SHP77 treated with DMSO at 0.1 percent for 48 hours (cell line): ENCODE measurements around the gene NPAS2.
A peak's percentile ranks its signal among the peaks of the same experiment; 100 is the strongest.

Source experiments
- DNase-seq: peaks from one replicate; lab custom pipeline; 2025; lab: John Stamatoyannopoulos, UW

NPAS2 gene

DNA sequence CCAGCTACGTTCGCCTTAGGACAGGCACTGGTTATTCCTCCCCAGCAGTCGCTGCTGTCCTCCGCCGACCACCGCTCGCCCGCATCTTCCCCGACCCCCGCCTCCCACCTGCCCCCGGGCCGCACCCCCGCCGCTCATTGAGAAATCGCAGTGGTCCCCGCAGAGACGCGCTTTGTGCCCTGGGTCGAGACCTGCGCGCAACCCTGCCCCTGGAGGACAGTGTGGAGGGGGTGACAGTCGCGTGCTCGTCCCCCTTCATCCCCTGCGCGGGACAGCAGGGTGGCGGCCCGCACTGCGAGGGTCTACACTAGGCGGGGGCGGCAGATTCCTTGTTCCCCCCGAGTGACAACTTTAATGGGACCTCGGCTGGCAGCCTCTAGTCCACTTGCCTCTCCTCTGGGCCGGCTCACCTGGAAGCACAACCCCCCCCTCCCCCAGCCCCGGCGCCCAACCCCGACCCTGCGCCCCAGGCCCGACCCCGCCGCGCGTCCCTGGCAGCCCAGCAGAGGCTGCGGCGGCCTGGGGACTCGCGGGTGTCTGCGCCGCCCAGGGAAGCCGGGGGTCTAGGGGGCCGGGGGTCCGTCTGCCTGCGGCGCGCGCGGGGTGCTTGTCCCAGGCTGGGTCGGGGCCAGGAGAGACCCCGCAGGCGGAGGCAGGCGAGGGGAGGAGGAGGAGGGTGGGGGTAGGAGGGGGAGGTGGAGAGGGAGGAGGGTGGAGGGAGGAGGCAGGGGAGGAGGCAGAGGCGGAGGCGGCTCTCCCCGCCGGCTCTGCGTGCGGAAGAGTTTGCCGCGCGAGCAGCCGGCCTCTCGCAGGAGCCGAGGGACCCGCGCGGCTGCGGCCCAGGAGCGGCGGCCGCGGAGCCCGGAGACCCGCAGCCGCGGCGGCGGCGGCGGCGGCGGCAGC is at the start of gene NPAS2:
TSS of gene NPAS2 (plus strand) at position 770 of the 903 bp plus-strand sequence. CDS start 84,616 bp downstream, outside the sequence.
- DNase-seq: no peak

GRCh38 chr2:100771125-100771524 is 48.8 kb upstream of the NPAS2 start:
- no peak for DNase-seq

GRCh38 chr2:100773538-100773937 is 46.4 kb upstream of the NPAS2 start:
- no peak for DNase-seq

- DNase-seq: no peak
Measured at GRCh38 chr2:100776445-100776844, 43.5 kb upstream of the NPAS2 start.

- no peak for DNase-seq
Measured at GRCh38 chr2:100778637-100779450, 41.1 kb upstream of the NPAS2 start.

DNA sequence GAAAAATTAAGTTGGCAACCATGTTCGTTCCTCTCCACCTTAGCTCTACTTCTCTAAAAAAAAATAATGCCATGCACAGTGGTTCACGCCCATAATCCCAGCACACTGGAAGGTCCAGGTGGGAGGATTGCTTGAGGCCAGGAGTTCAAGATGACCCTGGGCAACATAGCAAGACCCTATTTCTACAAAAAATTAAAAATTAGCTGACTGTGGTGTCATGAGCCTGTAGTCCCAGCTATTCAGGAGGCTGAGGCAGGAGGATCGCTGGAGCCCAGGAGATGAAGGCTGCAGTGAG is 40.1 kb upstream of the NPAS2 start:
- no peak for DNase-seq

DNA sequence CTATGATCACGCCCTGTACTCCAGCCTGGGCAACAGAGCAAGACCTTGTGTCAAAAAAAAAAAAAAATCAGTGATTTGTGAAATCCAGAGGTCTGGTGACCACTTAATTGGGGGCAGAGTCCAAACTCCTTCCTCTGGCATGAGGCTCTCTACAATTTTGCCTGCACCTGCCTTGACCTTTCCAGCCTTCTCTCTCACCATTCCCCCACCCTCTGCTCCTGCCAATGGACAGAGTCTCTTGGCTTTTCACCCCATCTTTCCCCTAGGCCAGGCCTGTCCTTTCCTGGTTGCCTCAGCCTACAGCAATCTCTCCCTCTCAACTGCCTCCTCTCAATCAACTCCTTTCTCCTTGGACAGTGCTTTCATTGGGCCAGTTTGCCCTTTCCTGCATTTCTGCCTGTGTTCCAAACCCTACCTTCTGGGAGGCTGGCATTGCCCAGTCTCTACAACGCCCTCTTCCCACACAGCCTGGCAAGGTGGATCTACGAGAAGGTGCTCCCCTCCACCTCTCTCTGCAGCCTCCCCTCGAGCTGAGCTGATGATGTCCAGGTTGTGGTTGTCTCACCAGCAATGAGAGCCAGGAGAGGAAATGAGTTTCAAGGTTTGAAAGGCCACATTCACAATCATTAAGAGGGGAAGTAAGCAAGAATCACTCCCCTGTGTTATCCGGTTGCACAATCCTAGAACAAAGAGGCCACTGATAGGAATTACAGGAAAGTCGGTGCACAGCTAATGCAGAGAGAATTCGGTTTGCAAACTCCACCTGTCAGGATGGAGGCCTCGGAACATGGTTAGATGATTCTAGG is 39.5 kb upstream of the NPAS2 start:
- no peak for DNase-seq

DNA sequence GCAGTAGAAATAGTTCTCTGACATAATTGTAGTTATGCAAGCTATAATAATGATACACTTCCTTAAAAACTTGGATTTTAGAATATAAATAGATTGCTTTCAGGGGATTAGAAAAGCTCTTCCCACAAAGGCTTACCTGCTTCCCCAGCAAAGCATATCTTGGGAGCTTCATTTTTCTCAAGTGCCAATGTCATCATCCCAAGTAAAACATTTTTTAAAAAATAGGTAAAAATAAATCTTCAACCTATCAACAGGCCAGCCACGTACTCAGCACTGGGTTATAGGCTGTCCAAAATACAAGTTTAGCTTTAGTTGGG is 39.0 kb upstream of the NPAS2 start:
- DNase-seq: no peak

DNA sequence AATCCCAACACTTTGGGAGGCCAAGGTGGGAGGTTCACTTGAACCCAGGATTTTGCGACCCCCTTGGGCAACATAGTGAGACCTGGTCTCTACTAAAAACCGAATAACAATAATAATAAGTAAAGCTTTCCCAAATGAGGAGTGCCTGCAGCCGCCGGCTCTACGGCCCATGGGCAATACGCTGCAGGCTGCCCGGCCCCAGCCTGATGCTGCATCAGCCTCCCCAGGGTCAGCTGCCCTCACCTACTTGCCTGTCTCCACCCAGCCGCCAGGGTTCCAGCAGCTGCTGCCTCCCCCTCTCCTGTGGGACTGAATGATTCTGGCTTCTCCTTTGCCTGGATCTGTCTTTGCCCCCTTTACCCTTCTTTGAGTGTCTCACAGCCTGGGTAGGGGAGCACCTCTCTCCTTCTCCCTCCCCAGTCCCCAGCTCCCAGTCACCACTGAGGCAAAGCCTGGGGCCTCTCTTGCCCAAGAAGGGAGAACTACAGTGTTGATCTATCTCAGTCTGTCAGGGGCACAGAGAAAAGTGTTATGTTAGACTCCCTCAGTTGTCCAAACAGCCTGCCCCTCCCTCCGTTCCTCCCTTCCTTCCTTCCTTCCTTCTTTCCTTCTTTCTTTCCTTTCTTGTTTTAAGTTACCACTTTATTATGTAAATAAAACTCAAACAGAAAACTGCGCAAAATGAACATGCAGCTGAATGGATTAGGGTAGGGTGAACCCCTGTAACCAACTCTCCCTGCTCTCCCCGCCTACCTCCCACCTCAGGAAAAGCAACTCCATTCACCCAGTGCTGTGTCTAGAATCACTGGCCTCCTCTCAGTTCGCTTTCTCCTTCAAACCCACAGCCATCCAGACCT is 38.2 kb upstream of the NPAS2 start:
- no peak for DNase-seq

- DNase-seq: no peak
Measured at GRCh38 chr2:100782380-100782878, 37.5 kb upstream of the NPAS2 start.

DNA sequence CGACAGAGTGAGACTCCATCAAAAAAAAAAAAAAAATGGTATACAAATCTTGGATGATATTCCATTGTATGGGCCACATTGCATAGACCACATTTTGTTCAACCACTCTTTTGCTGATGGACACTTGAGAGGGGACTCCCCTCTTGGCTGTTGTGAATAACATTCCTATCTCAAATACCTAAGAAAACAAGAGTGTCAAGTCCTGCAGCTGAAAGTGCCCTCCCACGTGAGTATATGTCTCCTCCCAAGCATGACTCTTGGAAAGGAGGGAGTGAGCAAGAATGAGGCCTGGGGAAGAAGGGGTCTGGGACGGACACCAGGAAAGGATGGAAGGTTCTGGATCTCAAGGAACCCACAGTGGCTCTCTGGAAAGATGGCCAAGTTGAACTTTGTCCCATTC is 36.0 kb upstream of the NPAS2 start:
- no peak for DNase-seq

DNA sequence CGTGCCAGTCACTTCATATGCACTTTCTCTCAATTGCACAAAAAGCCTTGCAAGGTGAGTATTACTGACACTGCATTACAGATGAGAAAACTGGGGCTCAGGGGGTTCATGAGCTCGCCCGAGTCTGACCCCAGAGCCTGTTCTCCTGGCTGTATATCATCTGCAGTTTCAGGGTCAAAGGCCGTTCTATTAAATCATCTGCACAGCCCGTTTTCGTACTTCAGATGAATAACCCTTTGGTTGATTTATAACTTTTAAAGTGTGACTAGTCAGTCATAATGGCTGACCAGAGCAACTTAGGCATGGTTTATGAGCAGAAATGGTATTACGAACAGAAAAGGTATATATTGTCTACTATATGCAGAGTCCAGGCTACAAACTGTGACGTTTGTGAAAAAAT is 35.3 kb upstream of the NPAS2 start:
- DNase-seq: no peak

DNA sequence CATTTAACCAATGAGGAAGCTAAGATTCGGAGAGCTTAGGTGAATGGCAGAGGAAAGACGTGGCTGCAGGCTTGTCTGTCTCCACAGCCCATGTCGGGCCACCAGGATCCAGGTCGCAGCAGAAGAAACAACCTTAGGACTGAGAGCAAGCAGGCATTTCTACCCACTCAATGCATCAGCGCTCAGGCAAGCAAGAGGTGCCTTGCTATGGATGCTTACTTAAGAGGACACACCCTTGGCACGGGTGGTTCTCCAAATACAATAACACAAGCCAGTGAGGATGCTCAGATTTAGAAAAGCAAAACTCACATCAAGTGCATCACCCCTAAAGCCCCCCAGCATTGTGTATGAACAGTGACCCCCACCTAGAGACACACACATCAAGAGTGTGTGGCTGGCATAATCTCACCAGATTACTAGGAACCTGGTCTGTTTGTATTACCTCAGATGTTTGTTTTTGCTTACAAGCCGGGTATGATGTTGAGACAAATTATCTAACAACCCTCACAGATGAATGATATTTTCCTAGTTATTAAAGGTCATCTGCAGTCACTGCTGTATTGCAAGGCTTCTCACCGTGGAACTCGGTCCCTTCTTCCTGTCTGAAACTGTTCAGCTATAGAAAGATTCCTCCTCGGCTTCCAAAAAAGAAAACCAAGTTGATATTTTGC is 34.2 kb upstream of the NPAS2 start:
- no peak for DNase-seq

DNA sequence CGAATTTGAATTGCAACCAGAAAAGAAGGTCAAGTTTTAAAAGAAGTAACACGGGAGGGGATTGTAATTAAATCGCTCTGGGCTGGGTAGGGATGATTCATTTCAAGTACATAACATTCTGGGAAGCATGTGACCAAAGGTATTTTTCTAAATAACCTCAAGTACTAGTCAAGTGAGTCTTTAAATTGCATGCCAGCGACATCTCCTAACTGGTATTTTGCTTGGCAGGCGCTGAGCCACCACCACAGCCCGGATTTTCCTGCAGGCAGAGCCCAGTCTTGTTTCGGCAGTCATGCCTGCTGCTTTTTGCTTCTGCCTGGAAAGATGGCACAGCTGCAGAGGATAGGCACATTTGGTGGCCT is 33.7 kb upstream of the NPAS2 start:
- DNase-seq: no peak

- DNase-seq: no peak
Measured at GRCh38 chr2:100786985-100787384, 33.0 kb upstream of the NPAS2 start.

DNA sequence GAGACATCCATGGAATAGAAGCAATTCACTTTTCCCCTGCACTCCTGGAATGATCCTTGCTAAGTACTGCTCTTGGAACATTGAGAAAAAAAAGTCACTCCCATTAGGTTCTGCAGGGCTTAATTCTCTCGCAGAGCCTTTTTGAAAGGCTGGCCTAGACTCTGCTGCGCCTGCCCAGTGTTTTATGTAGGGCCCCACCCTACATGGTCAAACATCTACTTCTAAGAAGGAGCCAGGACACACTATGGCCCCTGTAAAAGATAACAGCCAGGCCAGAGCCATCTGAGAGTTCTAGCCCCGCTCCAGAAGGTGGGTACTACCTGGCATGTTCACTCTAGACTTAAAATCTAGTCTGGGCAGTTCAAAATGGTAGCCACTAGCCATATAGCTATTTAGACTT is 30.6 kb upstream of the NPAS2 start:
- no peak for DNase-seq

- no peak for DNase-seq
Measured at GRCh38 chr2:100791294-100791935, 28.5 kb upstream of the NPAS2 start.

GRCh38 chr2:100791936-100792308 is 28.0 kb upstream of the NPAS2 start:
- no peak for DNase-seq

DNA sequence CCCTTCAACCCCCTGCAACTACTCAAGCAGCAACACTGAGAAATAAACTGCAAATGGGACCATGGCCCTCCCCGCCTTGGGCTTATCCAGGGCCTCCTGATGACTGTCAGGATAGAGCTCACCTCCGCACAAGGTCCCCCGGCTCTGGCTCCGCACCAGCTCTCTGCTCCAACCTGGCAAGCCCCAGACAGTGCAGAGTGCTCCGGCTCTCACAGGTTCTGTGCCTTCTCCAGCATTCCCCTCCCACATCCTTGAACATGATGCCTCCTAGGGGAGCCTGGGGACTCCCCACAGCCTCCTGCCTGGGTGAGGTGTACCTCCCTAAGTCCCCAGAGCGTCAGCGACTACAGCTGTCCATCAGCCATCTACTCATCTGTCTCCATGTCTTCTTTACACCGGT is 26.7 kb upstream of the NPAS2 start:
- DNase-seq: no peak

DNA sequence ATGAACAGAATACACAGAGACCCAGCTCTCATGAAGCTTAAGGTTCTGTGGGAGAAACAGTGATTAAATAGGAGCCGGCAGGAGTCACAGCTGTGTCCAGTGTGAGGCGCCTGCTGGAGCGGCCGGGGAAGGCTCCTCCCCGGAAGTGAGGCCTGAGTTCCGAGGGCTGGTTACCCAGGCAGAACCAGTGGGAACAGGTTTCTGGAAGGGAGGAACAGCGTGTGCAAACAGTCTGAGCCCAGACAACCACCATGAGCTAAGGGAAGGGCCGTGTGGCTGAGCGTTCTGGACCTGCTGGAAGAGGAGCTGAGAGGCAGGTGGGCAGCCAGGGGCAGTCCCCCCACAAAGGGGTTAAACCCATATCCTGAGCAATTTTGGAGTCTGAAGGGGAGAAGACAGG is 26.0 kb upstream of the NPAS2 start:
- DNase-seq: peak; percentile 20
